ENCODE data around the gene SCARB1.

DNA sequence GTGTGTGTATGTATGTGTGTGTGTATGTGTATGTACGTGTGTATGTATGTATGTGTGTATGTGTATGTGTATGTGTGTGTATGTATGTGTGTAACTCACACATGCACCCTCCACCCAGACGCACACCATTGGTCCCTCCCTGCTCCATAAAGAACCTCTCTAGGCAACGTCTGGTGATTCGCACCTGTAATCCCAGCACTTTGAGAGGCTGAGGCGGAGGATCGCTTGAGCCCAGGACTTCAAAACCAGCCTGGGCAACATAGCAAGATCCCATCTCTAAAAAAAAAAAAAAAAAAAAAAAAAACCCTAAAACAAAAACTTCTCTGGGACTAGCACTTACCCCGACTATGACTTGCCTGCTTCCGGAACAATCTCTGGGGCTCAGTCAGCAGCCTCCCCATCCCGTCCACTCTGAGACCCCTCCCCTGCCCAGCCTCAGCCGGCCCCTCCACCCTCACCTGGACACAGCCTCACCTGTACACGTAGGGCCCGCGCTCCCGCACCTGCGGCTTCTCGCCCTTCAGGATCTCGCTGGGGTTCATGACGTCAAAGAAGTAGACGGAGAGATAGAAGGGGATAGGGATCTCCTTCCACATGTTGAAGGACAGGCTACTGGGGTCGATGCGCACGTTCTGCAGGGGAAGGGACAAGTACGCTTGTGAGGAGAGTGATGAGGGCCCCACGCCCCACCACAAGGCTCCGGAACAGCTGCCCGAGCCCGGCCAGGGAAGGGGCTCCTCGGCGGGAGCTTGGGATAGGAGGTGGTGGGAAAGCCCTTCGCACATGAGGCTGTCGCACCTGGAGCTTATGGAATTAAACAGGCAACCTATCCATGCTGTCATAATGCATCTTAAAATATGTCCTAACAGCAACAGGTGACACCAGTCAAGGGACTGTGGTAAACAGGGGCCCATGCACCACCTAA lies 46.3 kb downstream of the SCARB1 start:
- TF ChIP-seq, protein P1, sequence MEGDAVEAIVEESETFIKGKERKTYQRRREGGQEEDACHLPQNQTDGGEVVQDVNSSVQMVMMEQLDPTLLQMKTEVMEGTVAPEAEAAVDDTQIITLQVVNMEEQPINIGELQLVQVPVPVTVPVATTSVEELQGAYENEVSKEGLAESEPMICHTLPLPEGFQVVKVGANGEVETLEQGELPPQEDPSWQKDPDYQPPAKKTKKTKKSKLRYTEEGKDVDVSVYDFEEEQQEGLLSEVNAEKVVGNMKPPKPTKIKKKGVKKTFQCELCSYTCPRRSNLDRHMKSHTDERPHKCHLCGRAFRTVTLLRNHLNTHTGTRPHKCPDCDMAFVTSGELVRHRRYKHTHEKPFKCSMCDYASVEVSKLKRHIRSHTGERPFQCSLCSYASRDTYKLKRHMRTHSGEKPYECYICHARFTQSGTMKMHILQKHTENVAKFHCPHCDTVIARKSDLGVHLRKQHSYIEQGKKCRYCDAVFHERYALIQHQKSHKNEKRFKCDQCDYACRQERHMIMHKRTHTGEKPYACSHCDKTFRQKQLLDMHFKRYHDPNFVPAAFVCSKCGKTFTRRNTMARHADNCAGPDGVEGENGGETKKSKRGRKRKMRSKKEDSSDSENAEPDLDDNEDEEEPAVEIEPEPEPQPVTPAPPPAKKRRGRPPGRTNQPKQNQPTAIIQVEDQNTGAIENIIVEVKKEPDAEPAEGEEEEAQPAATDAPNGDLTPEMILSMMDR (conservative IDR thresholded peaks at IDR 0.05 in 1 of 2, IDR thresholded peaks at IDR 0.05 in 1 of 2; ENCODE audit: low read depth in 1 of 2, low read length in 2 of 2), result no peak
- no peak for TF ChIP-seq EZH2 (IDR thresholded peaks at IDR 0.05; ENCODE audit: low read length, missing control alignments)
